HG02571 (cell line): ENCODE measurements around the gene KCNG2.

ENCODE experiments used
- ATAC-seq: cut with Tn5 transposase; IDR thresholded peaks from one replicate; pipeline ENCODE4 v1.9.1; 2021; ENCODE audit warnings: mild to moderate bottlenecking, moderate library complexity; ENCODE audit not compliant: unreplicated experiment

The KCNG2 gene

GRCh38 chr18:79768745-79769144, 29.0 kb upstream of the KCNG2 start:
- ATAC-seq = no peak

- no peak for ATAC-seq
These were observed 27.8 kb upstream of the KCNG2 start for GRCh38 chr18:79769698-79770500.

- ATAC-seq = no peak
These were observed 27.3 kb upstream of the KCNG2 start for GRCh38 chr18:79770501-79770815.

GRCh38 chr18:79770826-79771225, 26.9 kb upstream of the KCNG2 start:
- ATAC-seq = no peak

- ATAC-seq = no peak
These were observed 26.2 kb upstream of the KCNG2 start for GRCh38 chr18:79771446-79772107.

- ATAC-seq = no peak
These were observed 25.5 kb upstream of the KCNG2 start for GRCh38 chr18:79772108-79772864.

- no peak for ATAC-seq
These were observed 24.7 kb upstream of the KCNG2 start for GRCh38 chr18:79772865-79773696.

- no peak for ATAC-seq
These were observed 23.6 kb upstream of the KCNG2 start for GRCh38 chr18:79774111-79774510.

- ATAC-seq = no peak
These were observed 22.1 kb upstream of the KCNG2 start for GRCh38 chr18:79775441-79776221.

- ATAC-seq = no peak
These were observed 21.1 kb upstream of the KCNG2 start for GRCh38 chr18:79776674-79777073.

GRCh38 chr18:79778291-79778791, 19.4 kb upstream of the KCNG2 start:
- no peak for ATAC-seq

GRCh38 chr18:79779021-79779699, 18.6 kb upstream of the KCNG2 start:
- ATAC-seq = no peak

GRCh38 chr18:79779700-79780190, 18.0 kb upstream of the KCNG2 start:
- no peak for ATAC-seq

- ATAC-seq = no peak
These were observed 17.2 kb upstream of the KCNG2 start for GRCh38 chr18:79780547-79780946.

- ATAC-seq = no peak
These were observed 16.3 kb upstream of the KCNG2 start for GRCh38 chr18:79781331-79781941.

GRCh38 chr18:79782566-79783308, 15.0 kb upstream of the KCNG2 start:
- no peak for ATAC-seq

- no peak for ATAC-seq
These were observed 13.4 kb upstream of the KCNG2 start for GRCh38 chr18:79784071-79784913.
